NCI-H82 treated with DMSO at 0.1 percent for 48 hours (cell line): ENCODE data around the gene DLGAP4.
A peak's percentile ranks its signal among the peaks of the same experiment; 100 is the strongest.

ENCODE experiments used
- DNase-seq: peaks from one replicate; lab custom pipeline; 2025; ENCODE audit not compliant: unreplicated experiment; lab: John Stamatoyannopoulos, UW

DLGAP4 gene

DNA sequence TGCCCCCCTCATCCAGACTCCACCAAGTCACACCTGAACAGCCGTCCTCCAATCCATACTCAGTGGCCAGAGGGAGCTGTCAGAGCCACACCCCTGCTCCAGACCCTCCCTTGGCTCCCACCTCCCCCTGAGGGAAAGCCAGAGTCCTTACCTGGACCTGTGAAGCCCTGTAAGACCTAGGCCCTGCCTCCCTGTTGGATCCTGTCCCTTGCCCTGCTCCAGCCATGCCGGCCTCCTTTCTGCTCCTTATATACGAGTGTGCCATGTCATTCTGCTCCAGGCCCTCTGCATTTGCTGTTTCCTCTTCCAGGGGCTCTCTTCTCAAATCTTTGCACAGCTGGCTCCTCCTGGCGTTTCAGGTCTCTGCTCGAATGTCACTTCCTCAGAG lies 134.9 kb downstream of the DLGAP4 start:
- no peak for DNase-seq

DNA sequence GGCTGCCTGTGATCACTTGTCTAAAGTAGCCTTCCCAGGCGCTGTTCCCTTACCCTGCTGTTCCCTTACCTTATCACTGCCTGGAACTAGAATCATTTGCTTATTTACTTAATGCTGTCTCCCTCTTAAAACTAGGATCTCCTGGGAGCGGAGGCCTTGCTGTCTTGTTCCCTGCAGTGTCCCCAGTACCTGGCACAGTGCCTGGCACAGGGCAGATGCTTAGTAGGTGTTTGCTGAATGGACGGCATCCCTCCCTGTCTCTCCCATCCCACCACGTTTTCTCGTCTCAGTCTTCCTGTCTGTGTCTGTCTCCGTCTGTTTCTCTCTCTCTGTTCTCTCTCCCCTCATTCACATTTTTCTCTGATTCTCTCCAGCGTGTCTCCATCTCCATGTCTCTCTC lies 135.3 kb downstream of the DLGAP4 start:
- no peak for DNase-seq

DNA sequence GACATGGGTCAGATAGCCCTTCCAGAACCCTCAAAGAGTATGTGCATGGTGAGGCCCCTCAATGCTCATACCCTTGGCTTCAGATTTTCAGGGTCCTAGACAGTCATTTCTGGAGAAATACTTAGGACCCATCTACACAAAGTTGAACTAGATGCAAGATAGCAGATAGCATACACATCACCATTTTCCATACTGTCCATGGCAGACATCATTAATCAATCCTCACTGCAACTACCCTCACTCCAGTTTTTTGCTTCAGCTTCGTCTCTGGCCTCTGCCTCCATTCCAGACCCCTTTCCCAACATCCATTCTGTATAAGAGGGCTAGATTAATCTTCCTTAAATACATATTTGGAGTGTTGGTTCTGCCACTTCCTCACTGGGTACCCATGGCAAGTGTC lies 139.7 kb downstream of the DLGAP4 start:
- DNase-seq = no peak

DNA sequence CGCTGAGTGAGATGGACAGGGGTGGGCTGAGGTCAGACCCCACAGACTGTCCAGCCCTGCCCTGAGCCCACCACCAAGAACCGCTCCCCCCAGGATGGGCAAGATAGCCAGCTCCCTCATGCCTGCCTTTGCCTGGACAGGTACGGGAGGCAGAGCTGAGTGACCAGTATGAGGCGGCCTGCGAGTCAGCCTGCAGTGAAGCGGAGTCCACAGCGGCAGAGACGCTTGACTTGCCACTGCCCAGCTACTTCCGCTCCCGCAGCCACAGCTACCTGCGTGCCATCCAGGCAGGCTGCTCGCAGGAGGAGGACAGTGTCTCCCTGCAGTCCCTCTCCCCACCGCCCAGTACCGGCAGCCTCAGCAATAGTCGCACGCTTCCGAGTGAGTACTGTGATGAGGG lies 140.4 kb downstream of the DLGAP4 start:
- DNase-seq = no peak

DNA sequence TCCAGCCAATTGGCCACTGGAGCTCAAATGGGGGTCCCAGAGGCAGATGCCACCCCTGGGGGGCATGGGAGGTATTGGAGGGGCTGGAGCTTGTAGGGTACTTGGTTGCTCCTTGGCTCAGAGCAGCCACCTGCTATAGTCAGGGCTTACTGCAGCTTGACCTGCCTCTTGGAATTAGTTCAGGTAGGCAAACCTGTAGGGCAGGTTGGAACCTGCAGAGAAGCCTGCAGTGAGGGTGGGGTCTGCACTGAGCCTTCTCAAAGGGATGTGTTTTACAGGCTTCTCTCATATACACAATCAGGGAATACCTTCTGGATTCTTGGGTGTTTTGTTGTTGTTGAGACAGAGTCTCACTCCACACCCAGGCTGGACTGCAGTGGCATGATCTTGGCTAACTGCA lies 141.0 kb downstream of the DLGAP4 start:
- DNase-seq = no peak

DNA sequence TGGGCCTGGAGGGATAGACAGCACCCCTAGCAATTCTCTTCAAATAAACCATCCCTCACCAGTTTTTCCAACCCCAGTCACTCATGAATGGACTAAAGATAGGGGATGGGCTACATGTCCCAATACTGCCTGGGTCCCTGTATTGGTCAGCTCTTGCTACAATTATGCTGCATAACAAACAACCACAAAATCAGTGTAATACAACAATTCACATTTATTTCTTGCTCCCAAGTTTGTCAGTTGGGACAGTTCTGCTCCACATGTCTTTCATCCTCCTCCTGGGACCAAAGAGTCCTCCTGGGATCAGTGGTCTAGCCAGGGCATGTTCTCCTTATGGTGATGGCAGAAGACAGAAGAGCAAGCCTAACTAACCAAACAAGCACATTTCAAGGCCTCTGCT lies 143.5 kb downstream of the DLGAP4 start:
- DNase-seq = no peak

DNA sequence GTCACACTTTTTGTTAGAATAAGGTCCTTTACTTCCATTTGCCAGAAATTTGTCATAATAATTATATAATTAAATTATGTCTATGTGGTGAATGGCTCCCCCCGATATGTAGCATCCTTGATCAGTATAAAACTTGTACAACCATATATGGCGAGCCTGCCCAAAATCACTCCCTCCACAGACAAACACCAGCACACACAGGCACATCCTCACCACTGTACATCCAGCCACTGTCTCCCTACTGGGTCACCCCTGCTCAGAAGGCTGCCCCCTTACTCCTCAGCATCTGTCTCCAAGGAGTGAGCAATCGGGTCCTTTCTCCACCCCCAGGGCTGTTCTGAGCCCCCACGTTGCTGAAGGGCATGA lies 148.2 kb downstream of the DLGAP4 start:
- DNase-seq = no peak

DNA sequence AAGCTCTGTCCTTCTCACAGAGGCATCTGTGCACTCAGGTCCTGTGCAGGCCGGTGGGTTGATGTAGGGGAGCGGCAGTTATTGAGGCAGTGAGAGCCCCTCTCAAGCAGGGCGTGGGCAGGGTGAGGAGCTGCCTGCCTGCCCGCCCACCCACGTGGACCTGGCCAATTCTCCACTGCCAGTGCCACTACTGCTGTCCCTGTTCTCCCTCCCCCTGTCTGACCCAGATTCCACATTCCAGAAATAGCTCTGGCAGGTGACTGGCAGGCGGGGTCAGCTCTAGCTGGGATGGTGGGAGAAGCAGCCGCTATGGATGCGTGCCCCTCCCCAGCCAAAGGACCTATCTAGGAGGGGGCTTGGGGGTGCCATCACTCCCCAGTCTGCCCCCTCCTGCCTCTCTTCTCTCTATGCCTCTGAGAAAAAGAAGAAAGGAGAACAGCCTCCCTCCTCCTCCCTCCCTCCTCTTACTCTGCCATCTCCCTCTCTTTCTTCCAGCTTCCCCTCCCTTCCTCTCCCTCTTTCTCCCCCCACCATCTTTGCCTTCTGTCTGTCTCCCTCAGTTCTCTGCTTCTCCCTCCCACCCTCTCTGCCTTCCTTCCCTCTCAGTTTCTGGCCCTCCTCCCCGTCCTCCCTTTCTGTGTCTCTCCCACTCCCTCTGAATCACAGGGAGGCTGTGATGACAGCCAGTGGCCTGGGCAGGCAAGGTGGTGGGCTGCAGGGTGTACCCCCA lies 148.7 kb downstream of the DLGAP4 start:
- no peak for DNase-seq

DNA sequence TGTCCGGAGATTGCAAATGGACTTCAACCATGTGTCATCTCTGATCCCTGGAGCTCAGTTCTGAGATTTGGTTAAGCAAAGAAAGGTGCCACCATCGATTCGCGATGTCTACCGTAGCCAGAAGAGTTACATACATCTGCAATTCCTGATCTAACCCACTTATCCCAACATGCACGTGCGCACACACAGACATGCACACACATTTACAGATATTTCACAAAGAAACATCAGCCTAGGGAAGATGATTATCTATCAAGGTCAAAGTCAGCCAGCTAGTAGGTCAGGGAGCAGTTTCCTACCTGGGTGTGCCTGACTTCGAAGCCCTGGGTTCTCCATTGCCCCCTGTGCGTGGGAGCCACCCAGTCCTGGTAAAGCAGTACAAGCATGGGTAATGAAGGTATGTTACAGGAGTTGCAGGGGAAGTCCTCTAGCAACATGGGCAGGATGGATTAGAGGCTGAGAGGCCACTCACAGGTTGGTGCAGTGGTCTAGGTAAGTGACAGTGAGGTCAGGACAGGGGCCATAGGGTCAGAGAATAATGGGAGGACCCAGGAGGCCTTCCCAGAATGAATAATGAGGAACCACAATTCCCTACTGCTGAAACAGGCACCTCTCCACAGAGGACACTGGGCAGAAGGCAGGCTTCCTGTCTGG lies 150.0 kb downstream of the DLGAP4 start:
- no peak for DNase-seq

DNA sequence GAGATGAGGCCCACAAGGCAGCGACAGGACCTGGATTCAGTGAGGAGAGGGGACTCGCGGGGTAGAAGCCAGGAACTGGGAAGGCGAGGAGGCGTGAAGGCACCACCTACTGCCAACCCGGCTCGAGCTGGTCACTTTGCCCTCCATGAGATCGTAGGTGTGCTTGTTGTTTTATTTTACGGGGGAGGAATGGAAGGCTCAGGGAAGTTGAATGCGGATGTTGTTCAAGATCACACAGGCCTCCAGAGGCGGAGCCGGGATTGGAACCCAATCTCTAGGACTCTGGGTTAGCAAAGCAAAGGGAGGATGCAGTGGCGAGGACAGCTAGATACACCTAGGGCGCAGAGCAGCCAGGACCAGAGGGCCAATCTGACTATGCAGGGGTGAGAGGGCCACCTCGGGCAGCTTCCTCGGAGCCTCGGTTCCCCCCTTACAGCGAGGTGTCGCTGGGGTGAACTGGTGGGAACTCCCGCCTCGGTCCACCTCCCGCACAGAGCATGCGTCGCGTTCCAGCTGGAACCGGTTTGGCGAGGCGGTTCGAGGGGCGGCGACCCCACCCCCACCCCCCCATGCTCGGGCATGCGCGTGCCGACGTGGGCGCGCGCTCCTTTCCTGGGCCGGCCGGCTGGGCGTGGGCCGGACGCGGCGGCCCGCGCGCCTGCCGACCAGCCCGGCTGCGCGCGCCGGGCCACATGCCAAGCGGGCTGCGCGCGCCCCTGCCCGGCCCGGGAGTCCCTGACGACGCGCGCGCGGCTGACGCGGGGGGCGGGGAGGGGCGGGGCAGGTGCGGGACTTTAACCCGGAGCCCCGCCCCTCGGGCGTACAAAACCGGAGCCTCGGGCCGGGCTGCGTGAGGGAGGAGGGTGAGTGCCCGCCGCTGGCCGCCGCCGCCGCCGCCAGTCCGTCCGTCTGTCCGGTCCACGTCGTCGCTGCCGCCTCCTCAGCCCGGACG lies 154.8 kb downstream of the DLGAP4 start:
- DNase-seq = peak; percentile 70

DNA sequence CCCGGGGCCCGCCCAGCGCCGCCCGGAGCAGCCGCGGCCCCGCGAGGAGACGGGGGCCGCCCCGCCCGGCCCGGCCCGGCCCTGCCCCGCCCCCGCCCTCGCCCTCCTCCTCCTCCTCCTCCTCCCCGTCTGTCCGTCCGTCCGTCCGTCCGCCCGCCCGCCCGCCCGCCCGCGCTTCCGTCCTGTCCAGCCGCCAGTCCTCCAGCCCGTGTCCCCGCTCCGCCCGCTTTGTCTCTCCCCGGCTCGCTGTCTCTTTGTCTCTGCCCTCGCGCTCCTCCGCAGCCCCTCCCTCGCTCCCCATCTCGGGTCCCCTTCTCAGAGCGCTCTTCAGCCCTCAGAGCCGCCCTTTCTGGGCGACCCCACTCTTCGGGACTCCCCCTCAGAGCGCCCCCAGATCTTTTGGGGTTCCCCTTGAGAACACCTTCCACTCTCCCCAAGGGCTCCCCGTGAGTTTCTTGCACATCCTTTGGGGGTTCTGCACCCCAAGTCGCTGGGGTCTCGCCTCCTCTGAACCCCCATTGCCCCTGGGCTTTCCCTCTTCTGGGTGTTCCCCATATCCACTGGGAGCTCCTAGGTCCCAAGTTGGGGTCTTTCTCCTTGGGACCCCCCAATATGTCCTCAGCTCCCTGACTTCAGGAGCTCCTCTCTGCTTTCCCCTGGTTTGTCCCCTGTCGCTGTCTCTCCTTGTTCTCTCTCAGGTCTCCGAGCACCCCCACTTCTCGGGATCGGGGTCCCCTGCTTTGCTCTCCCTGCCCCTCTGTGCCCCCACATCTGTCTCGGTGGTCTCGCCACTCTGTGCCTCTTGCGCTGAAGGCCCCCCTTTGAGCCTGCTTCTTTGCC lies 155.7 kb downstream of the DLGAP4 start:
- DNase-seq = no peak

DNA sequence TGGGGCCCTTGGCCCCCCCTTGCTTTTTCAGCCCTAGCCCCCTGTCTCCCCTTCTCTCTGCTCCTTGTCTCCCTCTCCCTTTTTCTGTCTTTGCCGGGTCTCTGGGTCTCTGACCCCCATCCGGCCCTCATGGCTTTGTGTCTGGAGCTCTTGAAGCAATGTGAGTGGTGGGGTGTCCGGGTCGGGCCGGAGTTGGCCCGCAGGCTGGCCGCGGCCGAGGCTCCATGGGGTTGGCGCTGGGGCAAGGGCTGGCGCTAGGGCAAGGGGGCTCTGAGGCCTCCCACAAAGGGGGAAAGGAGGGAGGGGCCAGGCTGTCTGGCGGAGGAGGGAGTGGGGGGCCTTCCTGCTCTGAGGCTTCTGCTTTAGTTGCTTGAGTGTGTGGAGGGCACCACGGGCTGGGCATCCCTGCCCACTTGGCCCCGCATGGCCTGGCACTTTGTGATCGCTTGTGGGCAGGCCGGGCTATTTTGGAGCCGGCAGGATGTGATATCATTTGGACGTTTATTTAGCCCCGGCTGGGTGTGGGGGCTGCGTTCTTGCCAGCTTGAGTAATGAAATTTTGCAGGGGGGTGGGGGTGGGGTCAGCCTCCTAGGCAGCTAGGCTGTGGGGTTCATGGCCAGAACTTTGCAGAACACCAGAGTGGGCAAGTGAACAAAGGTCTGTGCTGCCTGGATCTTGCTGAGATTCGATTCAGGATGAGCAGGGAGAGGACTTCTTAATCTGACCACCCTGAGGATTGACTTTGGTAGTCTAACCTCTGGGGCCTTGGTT lies 156.5 kb downstream of the DLGAP4 start:
- no peak for DNase-seq

DNA sequence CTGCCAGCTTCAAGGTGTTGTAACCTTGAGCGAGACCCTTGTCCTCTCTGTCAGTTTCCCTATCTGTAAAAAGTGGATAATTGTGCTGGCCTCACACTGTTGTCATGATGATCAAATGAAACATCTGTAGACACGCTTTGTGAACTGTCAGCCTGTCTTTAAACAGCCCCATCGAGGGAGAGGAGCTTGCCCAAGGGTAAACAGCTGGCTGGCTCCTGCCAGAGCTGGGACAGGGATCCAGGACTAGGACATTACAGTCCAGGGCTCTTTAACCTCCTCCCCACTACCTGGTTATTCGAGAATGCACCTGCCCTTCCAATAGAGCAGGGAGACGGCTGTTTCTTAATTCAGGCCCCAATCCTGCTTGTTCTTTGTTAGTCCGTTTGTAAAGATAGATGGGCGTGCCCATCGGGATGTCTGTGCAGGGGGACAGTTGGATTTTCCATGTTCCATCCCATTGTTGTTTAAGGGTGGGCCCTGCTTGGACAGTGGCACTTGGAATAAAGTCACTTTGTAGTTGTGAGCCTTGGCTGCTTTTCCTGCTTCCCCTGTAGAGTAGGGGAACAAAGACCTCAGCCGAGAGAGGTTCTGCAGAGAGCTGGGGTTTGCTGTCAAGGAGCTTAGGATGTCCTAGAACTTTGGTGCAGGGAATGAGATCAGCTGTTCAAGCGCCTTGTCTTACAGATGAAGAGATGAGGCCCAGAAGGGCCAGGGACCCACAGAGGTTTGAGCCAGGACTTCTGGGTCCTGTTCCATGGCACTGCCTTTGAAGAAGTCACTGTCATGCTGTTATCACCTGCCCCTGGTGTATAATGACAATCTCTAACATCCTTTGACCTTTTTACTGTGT lies 157.3 kb downstream of the DLGAP4 start:
- no peak for DNase-seq

DNA sequence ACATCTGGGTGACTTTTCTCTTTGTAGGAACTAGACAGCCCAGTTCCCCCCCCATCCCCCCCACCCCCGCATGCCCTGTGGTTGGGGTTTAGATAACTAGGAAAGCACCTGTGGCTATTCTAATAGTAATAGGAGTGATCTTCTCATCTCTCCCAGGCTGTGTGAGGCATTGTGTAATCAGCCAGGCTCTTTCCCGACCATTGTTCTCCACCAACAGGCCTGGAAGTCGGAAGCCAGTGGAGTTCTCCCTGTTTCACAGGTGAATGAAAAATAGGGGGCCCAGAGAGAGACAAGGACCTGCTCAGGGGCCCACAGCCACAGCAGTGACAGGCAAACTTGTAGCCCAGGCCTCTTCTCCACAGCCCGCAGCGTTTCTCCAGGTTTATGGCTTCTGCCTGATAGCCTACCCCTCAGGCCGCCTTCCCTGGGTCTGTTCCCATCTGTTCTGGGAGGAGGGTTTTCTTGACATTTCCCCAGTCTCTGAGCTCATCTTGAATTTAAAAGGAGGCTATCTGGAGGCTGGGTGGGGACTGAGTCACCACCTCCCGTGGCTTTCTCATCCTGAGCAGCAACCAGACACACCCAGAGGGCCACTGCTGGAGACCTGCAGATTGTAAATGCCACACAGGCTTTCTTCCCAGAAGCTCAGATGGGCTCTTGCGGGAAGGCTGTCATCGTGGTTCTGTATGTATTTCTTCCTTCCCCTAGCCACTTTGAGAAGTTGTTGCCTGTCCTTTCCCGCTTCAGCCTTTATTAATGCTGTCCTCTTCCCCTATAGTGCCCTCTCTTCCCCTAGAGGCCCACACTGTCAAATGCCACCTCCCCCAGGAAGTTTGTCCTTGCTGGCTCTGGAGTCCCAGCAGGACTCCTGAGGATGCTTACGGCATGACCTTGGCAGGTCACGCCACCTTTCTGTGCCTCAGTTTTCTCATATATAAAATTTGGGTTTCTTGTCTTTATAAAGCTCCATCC lies 159.3 kb downstream of the DLGAP4 start:
- no peak for DNase-seq

DNA sequence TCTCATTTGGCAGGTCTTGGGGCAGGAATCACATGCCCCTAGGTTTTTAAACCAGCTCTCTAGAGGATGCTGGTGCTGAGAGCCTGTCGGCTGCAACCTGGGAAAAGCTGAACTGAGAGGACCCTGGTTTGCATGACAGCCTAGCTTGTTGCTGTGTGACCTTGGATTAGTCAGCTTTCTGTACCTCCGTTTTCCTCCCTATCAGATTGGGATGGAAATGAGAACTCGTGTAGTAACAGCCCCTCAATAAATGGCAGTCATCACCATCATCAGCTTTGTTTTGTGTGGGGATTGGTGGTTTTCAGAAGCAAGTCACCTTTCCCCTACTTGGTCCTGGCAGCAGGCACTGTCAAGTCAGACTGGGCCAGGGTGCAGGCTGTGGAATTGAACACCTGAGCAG lies 159.9 kb downstream of the DLGAP4 start:
- no peak for DNase-seq

DNA sequence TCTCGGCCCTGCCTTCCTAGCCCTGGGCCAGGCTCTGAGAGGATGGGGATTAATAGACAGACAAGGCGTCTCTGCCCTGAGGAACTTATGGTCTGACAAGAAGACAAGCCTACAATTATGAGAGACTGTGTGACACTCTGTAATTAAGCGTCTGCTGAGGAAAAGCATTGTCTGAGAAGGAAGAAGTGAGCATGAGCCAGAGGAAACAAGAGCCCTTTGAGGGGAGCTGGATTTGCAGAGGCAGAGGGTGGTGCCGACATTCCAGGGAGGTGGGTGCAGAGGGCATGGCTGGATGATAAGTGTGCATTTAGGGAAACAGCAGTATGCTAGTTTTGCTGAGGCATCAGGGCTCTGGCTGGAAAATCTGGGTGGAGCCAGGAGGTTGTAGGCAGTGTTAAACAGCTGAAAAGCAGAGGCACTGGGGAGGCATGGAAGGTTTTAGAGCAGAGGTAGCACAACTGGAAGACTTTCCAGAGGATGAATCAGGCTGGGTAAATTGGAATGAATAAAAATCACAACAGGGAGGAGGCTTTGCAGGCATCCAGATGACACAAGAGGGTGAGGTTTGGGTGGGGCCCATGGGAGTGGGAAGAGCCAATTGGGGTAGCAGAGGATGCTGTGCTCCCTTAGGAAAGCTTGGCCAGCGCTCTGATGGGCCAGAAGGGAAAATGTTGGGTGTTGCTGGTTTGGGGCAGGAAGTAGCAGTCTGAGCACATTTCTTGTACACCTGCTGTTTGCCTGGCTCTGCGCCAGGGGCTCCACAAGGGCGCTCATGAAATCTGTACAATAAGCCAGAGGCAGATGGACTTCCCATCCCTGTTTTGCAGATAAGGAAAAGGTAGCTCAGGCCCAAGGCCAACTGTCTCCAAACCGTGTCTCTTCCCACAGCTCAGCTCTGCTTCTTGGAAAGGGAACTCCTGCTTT lies 161.2 kb downstream of the DLGAP4 start:
- peak; percentile 39 for DNase-seq
